Measurements from ENCODE around the gene SLIT1.

DNA sequence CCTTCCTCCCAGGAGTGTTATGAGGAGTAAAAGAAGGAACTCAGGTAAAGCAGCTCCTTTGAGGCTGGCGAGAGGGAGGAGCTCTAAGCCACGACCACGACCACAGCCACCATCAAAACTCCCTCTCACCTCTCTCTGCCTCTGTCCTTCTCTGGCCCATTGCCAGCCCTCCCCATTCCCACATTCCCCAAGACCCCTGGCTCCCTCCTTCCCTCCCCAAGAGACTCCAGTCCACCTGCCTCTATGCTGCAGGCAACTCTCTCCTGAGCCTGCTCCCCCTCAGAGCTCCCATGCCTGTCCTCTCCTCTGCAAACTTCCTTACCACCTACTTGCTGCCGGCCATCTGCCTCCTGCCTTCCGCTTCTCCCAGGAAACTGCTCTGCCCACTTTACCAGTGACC lies 9.5 kb downstream of the SLIT1 start:
- TF ChIP-seq, protein P1, sequence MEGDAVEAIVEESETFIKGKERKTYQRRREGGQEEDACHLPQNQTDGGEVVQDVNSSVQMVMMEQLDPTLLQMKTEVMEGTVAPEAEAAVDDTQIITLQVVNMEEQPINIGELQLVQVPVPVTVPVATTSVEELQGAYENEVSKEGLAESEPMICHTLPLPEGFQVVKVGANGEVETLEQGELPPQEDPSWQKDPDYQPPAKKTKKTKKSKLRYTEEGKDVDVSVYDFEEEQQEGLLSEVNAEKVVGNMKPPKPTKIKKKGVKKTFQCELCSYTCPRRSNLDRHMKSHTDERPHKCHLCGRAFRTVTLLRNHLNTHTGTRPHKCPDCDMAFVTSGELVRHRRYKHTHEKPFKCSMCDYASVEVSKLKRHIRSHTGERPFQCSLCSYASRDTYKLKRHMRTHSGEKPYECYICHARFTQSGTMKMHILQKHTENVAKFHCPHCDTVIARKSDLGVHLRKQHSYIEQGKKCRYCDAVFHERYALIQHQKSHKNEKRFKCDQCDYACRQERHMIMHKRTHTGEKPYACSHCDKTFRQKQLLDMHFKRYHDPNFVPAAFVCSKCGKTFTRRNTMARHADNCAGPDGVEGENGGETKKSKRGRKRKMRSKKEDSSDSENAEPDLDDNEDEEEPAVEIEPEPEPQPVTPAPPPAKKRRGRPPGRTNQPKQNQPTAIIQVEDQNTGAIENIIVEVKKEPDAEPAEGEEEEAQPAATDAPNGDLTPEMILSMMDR (IDR thresholded peaks at IDR 0.05 in 4 of 5, conservative IDR thresholded peaks at IDR 0.05 in 1 of 5): no peak
- TF ChIP-seq POLR2A (IDR thresholded peaks at IDR 0.05): no peak
